IMR-90 (cell line): ENCODE data around the gene CLDN11. TPM values are rescaled to one million over a fixed set of nuclear protein-coding genes. Genes with fewer than 3 reads are reported as not detected.

Experiments
- ATAC-seq: fragments of 200-7000 bp; cut with Tn5 transposase; 2 replicates; pipeline ENCODE4 v1.9.1; 2020; ENCODE audit warnings: low read depth, mild to moderate bottlenecking, moderate library complexity
- BruUV-seq: library from RNA; stranded (reverse); fragments of 400-500 nt; replicated peaks from 2 replicates; lab custom pipeline; 2021; lab: Mats Ljungman, UMichigan
- CTCF ChIA-PET: fragments of 300-600 bp; formaldehyde crosslinking; extraction: SDS; loops from one replicate; lab custom pipeline; 2021; ENCODE audit warnings: antibody characterized with exemption; lab: Yijun Ruan, JAX
- POLR2A ChIA-PET: fragments of 300-600 bp; sonication (Branson Sonifier 250); formaldehyde crosslinking; loops from one replicate; lab custom pipeline; 2022; ENCODE audit warnings: antibody characterized with exemption; ENCODE audit not compliant: unreplicated experiment; lab: Charles Lee
- DNase-seq: peaks from one replicate; pipeline ENCODE4 v3.0.0; 2013
- H2AFZ ChIP-seq: replicated peaks from 2 replicates; pipeline ENCODE3; 2013; ENCODE audit warnings: low read length, mild to moderate bottlenecking; ENCODE audit not compliant: poor library complexity
- H2AK5ac ChIP-seq: 2 replicates; pipeline ENCODE4 v1.6.1; 2013; ENCODE audit warnings: low read depth, low read length, inconsistent platforms
- H2AK9ac ChIP-seq: replicated peaks from 2 replicates; pipeline ENCODE3; 2013; ENCODE audit warnings: mild to moderate bottlenecking, low read depth, low read length, moderate library complexity; ENCODE audit not compliant: poor library complexity
- H2BK120ac ChIP-seq: 2 replicates; pipeline ENCODE4 v1.6.1; 2013; ENCODE audit warnings: low read depth, low read length, inconsistent platforms
- H2BK15ac ChIP-seq: 3 replicates; pipeline ENCODE4 v1.6.1; 2013; ENCODE audit warnings: low read depth, low read length, inconsistent platforms
- H2BK20ac ChIP-seq: 2 replicates; pipeline ENCODE4 v1.6.1; 2013; ENCODE audit warnings: low read depth, mild to moderate bottlenecking, inconsistent platforms, low read length, moderate library complexity
- H2BK5ac ChIP-seq: 2 replicates; pipeline ENCODE4 v1.6.1; 2013; ENCODE audit warnings: mild to moderate bottlenecking, low read depth, low read length, inconsistent platforms; ENCODE audit not compliant: poor library complexity, severe bottlenecking
- H3K14ac ChIP-seq: replicated peaks from 2 replicates; pipeline ENCODE4 v1.6.1; 2013; ENCODE audit warnings: low read depth, low read length, inconsistent platforms
- H3K18ac ChIP-seq: 2 replicates; pipeline ENCODE4 v1.6.1; 2013; ENCODE audit warnings: low read depth, low read length, control low read depth
- H3K23ac ChIP-seq: 2 replicates; pipeline ENCODE4 v1.6.1; 2013; ENCODE audit warnings: low read depth, low read length, inconsistent platforms
- H3K27ac ChIP-seq: 2 replicates; pipeline ENCODE4 v1.5.1; 2013; ENCODE audit warnings: mild to moderate bottlenecking, control low read depth, low read length; ENCODE audit not compliant: insufficient read depth
- H3K27me3 ChIP-seq: 2 replicates; pipeline ENCODE4 v1.6.1; 2013; ENCODE audit warnings: low read length; ENCODE audit not compliant: control insufficient read depth, insufficient read depth
- H3K36me3 ChIP-seq: 2 replicates; pipeline ENCODE4 v1.6.1; 2013; ENCODE audit warnings: low read length, mixed read lengths; ENCODE audit not compliant: control insufficient read depth, insufficient read depth
- H3K4ac ChIP-seq: 2 replicates; pipeline ENCODE4 v1.6.1; 2013; ENCODE audit warnings: low read depth, low read length, inconsistent platforms
- H3K4me1 ChIP-seq: 2 replicates; pipeline ENCODE4 v1.6.1; 2013; ENCODE audit warnings: low read length, mixed read lengths; ENCODE audit not compliant: control insufficient read depth, insufficient read depth
- H3K4me2 ChIP-seq: 2 replicates; pipeline ENCODE4 v1.6.1; 2013; ENCODE audit warnings: low read depth, mild to moderate bottlenecking, control low read depth, low read length, moderate library complexity
- H3K4me3 ChIP-seq: 2 replicates; pipeline ENCODE4 v1.5.1; 2013; ENCODE audit warnings: low read depth, mild to moderate bottlenecking, control low read depth, low read length, moderate library complexity; ENCODE audit not compliant: insufficient read depth
- H3K56ac ChIP-seq: 2 replicates; pipeline ENCODE4 v1.6.1; 2013; ENCODE audit warnings: low read length, inconsistent platforms; ENCODE audit not compliant: insufficient read depth; ENCODE audit errors: extremely low read depth
- H3K79me1 ChIP-seq, 2 experiments: 2 replicates each; pipeline ENCODE4 v1.6.1; 2013; ENCODE audit warnings: low read length in 2 of 2, inconsistent platforms in 1 of 2, low read depth in 1 of 2
- H3K9ac ChIP-seq: 2 replicates; pipeline ENCODE4 v1.6.1; 2013; ENCODE audit warnings: low read depth, low read length, control low read depth
- H3K9me1 ChIP-seq: 2 replicates; pipeline ENCODE4 v1.6.1; 2013; ENCODE audit warnings: low read length, inconsistent platforms; ENCODE audit not compliant: insufficient read depth
- H3K9me3 ChIP-seq: 2 replicates; pipeline ENCODE4 v1.6.1; 2013; ENCODE audit warnings: low read length; ENCODE audit not compliant: control insufficient read depth, insufficient read depth
- H4K20me1 ChIP-seq: 2 replicates; pipeline ENCODE4 v1.6.1; 2013; ENCODE audit warnings: low read length, inconsistent platforms; ENCODE audit not compliant: insufficient read depth
- H4K5ac ChIP-seq: 2 replicates; pipeline ENCODE4 v1.6.1; 2013; ENCODE audit warnings: mild to moderate bottlenecking, low read depth, low read length, control low read depth
- H4K8ac ChIP-seq, 2 experiments: 2 replicates each; pipeline ENCODE4 v1.6.1; 2013; ENCODE audit warnings: low read depth in 2 of 2, low read length in 2 of 2, control low read depth in 1 of 2, inconsistent platforms in 1 of 2
- H4K91ac ChIP-seq: 2 replicates; pipeline ENCODE4 v1.6.1; 2013; ENCODE audit warnings: low read depth, low read length, inconsistent platforms; ENCODE audit not compliant: insufficient read depth
- BHLHE40 ChIP-seq: fragments of 150-350 bp; IDR thresholded peaks from 2 replicates; pipeline ENCODE4 v1.6.1; 2016; ENCODE audit warnings: mild to moderate bottlenecking, low read depth, low read length
- CEBPB ChIP-seq: IDR thresholded peaks from 2 replicates; pipeline ENCODE4 v1.6.1; 2012; ENCODE audit warnings: low read depth, low read length, improper control_type of control experiment
- CHD1 ChIP-seq: IDR thresholded peaks from 2 replicates; pipeline ENCODE4 v1.6.1; 2012; ENCODE audit warnings: low read depth, low read length, improper control_type of control experiment
- CTCF ChIP-seq: conservative IDR thresholded peaks from 2 replicates; pipeline ENCODE4 v1.5.1; 2012; ENCODE audit warnings: mild to moderate bottlenecking, low read depth, low read length, improper control_type of control experiment
- ELK1 ChIP-seq: fragments of 150-350 bp; IDR thresholded peaks from 2 replicates; pipeline ENCODE4 v1.6.1; 2016; ENCODE audit warnings: low read depth, mild to moderate bottlenecking, low read length, moderate library complexity, borderline replicate concordance
- FOS ChIP-seq: fragments of 150-350 bp; IDR thresholded peaks from 2 replicates; pipeline ENCODE4 v1.6.1; 2016; ENCODE audit warnings: low read depth, low read length
- MAFK ChIP-seq: IDR thresholded peaks from 2 replicates; pipeline ENCODE4 v1.6.1; 2012; ENCODE audit warnings: low read depth, low read length, improper control_type of control experiment
- MAZ ChIP-seq: IDR thresholded peaks from 2 replicates; pipeline ENCODE4 v1.6.1; 2012; ENCODE audit warnings: low read depth, mild to moderate bottlenecking, low read length, improper control_type of control experiment, moderate library complexity, borderline replicate concordance
- MXI1 ChIP-seq: IDR thresholded peaks from 2 replicates; pipeline ENCODE4 v1.6.1; 2012; ENCODE audit warnings: low read depth, mild to moderate bottlenecking, low read length, moderate library complexity, borderline replicate concordance
- NFE2L2 ChIP-seq: fragments of 150-350 bp; IDR thresholded peaks from 2 replicates; pipeline ENCODE4 v1.6.1; 2016; ENCODE audit warnings: low read depth, mild to moderate bottlenecking, low read length
- POLR2A ChIP-seq: IDR thresholded peaks from 2 replicates; pipeline ENCODE4 v1.6.1; 2012; ENCODE audit warnings: mild to moderate bottlenecking, low read depth, low read length
- RAD21 ChIP-seq: IDR thresholded peaks from 2 replicates; pipeline ENCODE4 v1.6.1; 2012; ENCODE audit warnings: low read length, improper control_type of control experiment
- RCOR1 ChIP-seq: IDR thresholded peaks from 2 replicates; pipeline ENCODE4 v1.6.1; 2012; ENCODE audit warnings: mild to moderate bottlenecking, low read length, improper control_type of control experiment; ENCODE audit not compliant: insufficient replicate concordance
- RFX5 ChIP-seq: IDR thresholded peaks from 2 replicates; pipeline ENCODE4 v1.8.0; 2012; ENCODE audit warnings: low read depth, mild to moderate bottlenecking, low read length, moderate library complexity
- SMC3 ChIP-seq: fragments of 150-350 bp; IDR thresholded peaks from 2 replicates; pipeline ENCODE4 v1.6.1; 2016; ENCODE audit warnings: low read depth, mild to moderate bottlenecking, antibody characterized with exemption, low read length, moderate library complexity
- USF2 ChIP-seq: fragments of 150-350 bp; IDR thresholded peaks from 2 replicates; pipeline ENCODE4 v1.6.1; 2017; ENCODE audit warnings: mild to moderate bottlenecking, antibody characterized with exemption, low read length, low read depth
- WGBS, 2 experiments: methylation state at CpG; one replicate each; pipeline versions ENCODE4 v1.1.5 to v1.1.7; 2013; ENCODE audit warnings: missing lambda C conversion rate in 2 of 2; ENCODE audit not compliant: insufficient read length in 1 of 2; ENCODE audit errors: extremely low coverage in 2 of 2; 5-methylcytosine and 5-hydroxymethylcytosine counted together
- dilution Hi-C: fragments of 300-500 bp; cut with HindIII; formaldehyde crosslinking; loops from one replicate; pipeline ENCODE4 v1.14.3; 2018; ENCODE audit warnings: low sequenced_read_pairs; ENCODE audit not compliant: unreplicated experiment
- in situ Hi-C: fragments of 300-500 bp; cut with MboI; formaldehyde crosslinking; loops from 3 replicates; pipeline ENCODE4 v1.14.3; 2019; ENCODE audit warnings: low sequenced_read_pairs, inconsistent platforms, mixed read lengths
- intact Hi-C: fragments of 100-400 bp; cut with micrococcal nuclease; formaldehyde crosslinking; loops from 2 replicates; pipeline ENCODE4 v1.10.0; 2022
- polyA plus RNA-seq, 3 experiments: library from polyadenylated mRNA; depleted of rRNA; stranded (reverse); fragments of >200 nt; gene quantifications; 2 replicates each; pipeline ENCODE4 v1.2.3, GENCODE V29; 2012; ENCODE audit warnings: low replicate concordance in 1 of 3
- total RNA-seq: library from RNA; depleted of rRNA; stranded (reverse); fragments of >200 nt; gene quantifications from 2 replicates; pipeline ENCODE4 v1.2.3, GENCODE V29; 2012

Gene CLDN11
- total and polyA plus RNA-seq, 2 of the 4 experiments (the other 2 are of a cell fraction) = 245 to 318 TPM

- no peak for DNase-seq
- CTCF ChIA-PET = interaction anchor here (0.7 to 1.0 kb wide), 2 partner anchors 12 to 204 kb away, joined by 3 to 5 read pairs; no protein-coding TSS in a partner anchor
These were observed 21.0 kb upstream of the CLDN11 start for GRCh38 chr3:170397685-170398084.

More at GRCh38 chr3:170397685-170398084, 21.0 kb upstream of the CLDN11 start:
- no peak overlapping the region for H2BK5ac ChIP-seq
- no peaks in the 10 kb centered on the region for H4K20me1 ChIP-seq
- WGBS, 2 experiments = 100% methylated on average over 2 of the region's 6 CpGs; no CpG with 5 or more reads in 1 of the 2 experiments
- H3K27me3 ChIP-seq = no peaks in the 10 kb centered on the region
- no peak overlapping the region for H2BK20ac ChIP-seq
- POLR2A ChIA-PET = no interaction called here
- peaks cover 4% of the 10 kb centered on the region for H3K36me3 ChIP-seq
- ATAC-seq = no peak
- no peak overlapping the region for H2BK120ac ChIP-seq
- H3K27ac ChIP-seq = no peak overlapping the region
- H2AK5ac ChIP-seq = no peak overlapping the region
- no peak overlapping the region for H3K9ac ChIP-seq
- H4K91ac ChIP-seq = no peak overlapping the region
- H2BK15ac ChIP-seq = no peak overlapping the region
- intact Hi-C loops (no loop called here), in situ Hi-C loops (loop anchor here (5.0 kb wide), 1 partner anchor 80 kb away; no protein-coding TSS in a partner anchor), dilution Hi-C loops (no loop called here)
- H3K18ac ChIP-seq = no peak overlapping the region
- H3K23ac ChIP-seq = no peak overlapping the region
- H2AFZ ChIP-seq = no peak overlapping the region
- H3K14ac ChIP-seq = no peak overlapping the region
- H3K9me1 ChIP-seq = no peaks in the 10 kb centered on the region
- H3K79me1 ChIP-seq = no peaks in the 10 kb centered on the region; a peak in 1 of 4 replicates
- no peaks in the 10 kb centered on the region for H3K9me3 ChIP-seq
- H3K56ac ChIP-seq = no peak overlapping the region
- no peaks in the 10 kb centered on the region for H3K4me1 ChIP-seq
- no peak overlapping the region for H4K8ac ChIP-seq
- no peak for TF ChIP-seq CHD1
- TF ChIP-seq FOS = no peak
- no peak for TF ChIP-seq POLR2A
- TF ChIP-seq RCOR1 = no peak
- no peak for TF ChIP-seq ELK1
- TF ChIP-seq RFX5 = no peak
- TF ChIP-seq RAD21 = no peak
- TF ChIP-seq MXI1 = no peak
- no peak for TF ChIP-seq BHLHE40
- TF ChIP-seq USF2 = no peak
- no peak for TF ChIP-seq MAFK
- no peak for TF ChIP-seq CEBPB
- no peak for TF ChIP-seq SMC3
- TF ChIP-seq NFE2L2 = no peak
- no peak for TF ChIP-seq CTCF
- no peak for TF ChIP-seq MAZ
- no peak overlapping the region for H4K5ac ChIP-seq
- no peak overlapping the region for H3K4ac ChIP-seq
- H2AK9ac ChIP-seq = no peak overlapping the region
- BruUV-seq = no TSS peak
- H3K4me3 ChIP-seq = no peak overlapping the region
- H3K4me2 ChIP-seq = no peak overlapping the region
